HCT116 (cell line): ENCODE data around the gene KMO. TPM values are rescaled to one million over a fixed set of nuclear protein-coding genes. Genes with fewer than 3 reads are reported as not detected.

Source experiments
- ATAC-seq: fragments of 200-7000 bp; cut with Tn5 transposase; 2 replicates; pipeline ENCODE4 v1.9.1; 2020; ENCODE audit warnings: mild to moderate bottlenecking, moderate library complexity
- BruUV-seq: library from RNA; stranded (reverse); fragments of 400-500 nt; replicated peaks from 2 replicates; lab custom pipeline; 2021; lab: Mats Ljungman, UMichigan
- CTCF ChIA-PET: fragments of 300-600 bp; sonication (Branson Sonifier 250); formaldehyde crosslinking; loops from one replicate; lab custom pipeline; 2021; ENCODE audit warnings: antibody characterized with exemption; lab: Charles Lee
- POLR2A ChIA-PET: fragments of 300-600, 350-600 bp; sonication (Branson Sonifier 250); formaldehyde crosslinking; loops from one replicate; lab custom pipeline; 2021; ENCODE audit warnings: antibody characterized with exemption; lab: Charles Lee
- RAD21 ChIA-PET, 2 experiments: fragments of 300-600 bp; sonication (Branson Sonifier 250); formaldehyde crosslinking; loops; one replicate each; lab custom pipeline; 2023; ENCODE audit warnings: low total read pairs in 2 of 2; ENCODE audit not compliant: uncharacterized antibody in 2 of 2, unreplicated experiment in 2 of 2, low non-redundant PET in 1 of 2; lab: Charles Lee
- DNase-seq: peaks from one replicate; pipeline ENCODE4 v3.0.0-alpha.2; 2010; ENCODE audit warnings: low read depth, low spot score
- H2AFZ ChIP-seq: fragments of 200-600 bp; shearing (Covaris generic), sonication (generic); 2 replicates; pipeline ENCODE4 v1.6.1; 2017; ENCODE audit warnings: low read depth, mixed run types, mixed read lengths, antibody characterized with exemption, low read length; ENCODE audit not compliant: poor library complexity, severe bottlenecking
- H3K27ac ChIP-seq: 2 replicates; pipeline ENCODE4 v1.5.1; 2012; ENCODE audit warnings: low read depth, low read length
- H3K27me3 ChIP-seq: fragments of 200-600 bp; sonication (generic); 2 replicates; pipeline ENCODE4 v1.6.1; 2016; ENCODE audit warnings: mixed run types, low read length, mixed read lengths; ENCODE audit not compliant: insufficient read depth
- H3K36me3 ChIP-seq, 2 experiments: fragments of 200-500 bp in 1 of 2; fragments of 200-600 bp in 1 of 2; sonication (Bioruptor generic) in 1 of 2; sonication (generic) in 1 of 2; 2 replicates each; pipeline versions ENCODE4 v1.5.1 to v1.6.1; 2014 to 2016; ENCODE audit warnings: low read length in 2 of 2, inconsistent platforms in 1 of 2, mixed read lengths in 1 of 2, mixed run types in 1 of 2; ENCODE audit not compliant: insufficient read depth in 2 of 2, control insufficient read depth in 1 of 2
- H3K4me1 ChIP-seq, 2 experiments: fragments of 200-600 bp in 1 of 2; sonication (generic) in 1 of 2; 2 replicates each; pipeline versions ENCODE4 v1.5.1 to v1.6.1; 2012 to 2017; ENCODE audit warnings: low read length in 2 of 2, inconsistent platforms in 1 of 2, mild to moderate bottlenecking in 1 of 2, mixed read lengths in 1 of 2, mixed run types in 1 of 2, moderate library complexity in 1 of 2; ENCODE audit not compliant: insufficient read depth in 2 of 2, control insufficient read depth in 1 of 2
- H3K4me2 ChIP-seq: fragments of 200-600 bp; sonication (generic); 2 replicates; pipeline ENCODE4 v1.6.1; 2017; ENCODE audit warnings: mixed run types, low read length, mixed read lengths
- H3K4me3 ChIP-seq, 2 experiments: fragments of 200-600 bp in 1 of 2; sonication (generic) in 1 of 2; replicated peaks in 1 of 2; 2 replicates each; pipeline ENCODE4 v1.5.1; 2011 to 2016; ENCODE audit warnings: low read length in 2 of 2, control low read depth in 1 of 2, low read depth in 1 of 2, mild to moderate bottlenecking in 1 of 2, mixed read lengths in 1 of 2, mixed run types in 1 of 2
- H3K79me2 ChIP-seq: fragments of 200-600 bp; sonication (generic); 2 replicates; pipeline ENCODE4 v1.6.1; 2017; ENCODE audit warnings: mild to moderate bottlenecking, mixed run types, low read length, moderate library complexity, mixed read lengths; ENCODE audit not compliant: insufficient read depth
- H3K9ac ChIP-seq: fragments of 200-600 bp; sonication (generic); 2 replicates; pipeline ENCODE4 v1.6.1; 2016; ENCODE audit warnings: low read length, mixed read lengths
- H3K9me2 ChIP-seq: fragments of 200-600 bp; sonication (generic), shearing (Covaris generic); 2 replicates; pipeline ENCODE4 v1.6.1; 2017; ENCODE audit warnings: mixed run types, mild to moderate bottlenecking, moderate library complexity; ENCODE audit not compliant: insufficient read depth
- H3K9me3 ChIP-seq, 2 experiments: fragments of 200-500 bp in 1 of 2; fragments of 200-600 bp in 1 of 2; sonication (Bioruptor generic) in 1 of 2; sonication (generic) in 1 of 2; 2 replicates each; pipeline ENCODE4 v1.6.1; 2014 to 2017; ENCODE audit warnings: low read length in 2 of 2, mixed read lengths in 2 of 2, inconsistent platforms in 1 of 2, low read depth in 1 of 2, mild to moderate bottlenecking in 1 of 2, mixed run types in 1 of 2, moderate library complexity in 1 of 2; ENCODE audit not compliant: control insufficient read depth in 1 of 2, insufficient read depth in 1 of 2
- H4K20me1 ChIP-seq: fragments of 200-600 bp; sonication (generic), shearing (Covaris generic); 2 replicates; pipeline ENCODE4 v1.6.1; 2017; ENCODE audit warnings: mixed run types, mild to moderate bottlenecking, moderate library complexity; ENCODE audit not compliant: insufficient read depth
- CBX3 ChIP-seq: IDR thresholded peaks from 2 replicates; pipeline ENCODE4 v1.6.1; 2012; ENCODE audit warnings: low read depth
- EGR1 ChIP-seq: IDR thresholded peaks from 2 replicates; pipeline ENCODE4 v1.6.1; 2012; ENCODE audit warnings: low read depth
- FOSL1 ChIP-seq: IDR thresholded peaks from 2 replicates; pipeline ENCODE4 v1.6.1; 2012; ENCODE audit warnings: low read depth
- POLR2A ChIP-seq: IDR thresholded peaks from 2 replicates; pipeline ENCODE4 v1.7.0; 2011; ENCODE audit warnings: borderline replicate concordance; ENCODE audit not compliant: insufficient read depth, insufficient read length; ENCODE audit errors: extremely low read depth
- POLR2AphosphoS5 ChIP-seq: IDR thresholded peaks from 2 replicates; pipeline ENCODE4 v1.6.1; 2011; ENCODE audit warnings: mild to moderate bottlenecking, low read depth, low read length, moderate library complexity
- RAD21 ChIP-seq: IDR thresholded peaks from 2 replicates; pipeline ENCODE4 v1.6.1; 2012; ENCODE audit warnings: low read depth, mild to moderate bottlenecking
- REST ChIP-seq: IDR thresholded peaks from 2 replicates; pipeline ENCODE4 v1.6.1; 2012; ENCODE audit warnings: low read depth
- SP1 ChIP-seq: IDR thresholded peaks from 2 replicates; pipeline ENCODE4 v1.6.1; 2012; ENCODE audit warnings: low read depth
- SRF ChIP-seq: IDR thresholded peaks from 2 replicates; pipeline ENCODE4 v1.6.1; 2012; ENCODE audit warnings: low read depth
- TCF7L2 ChIP-seq: IDR thresholded peaks from 2 replicates; pipeline ENCODE4 v1.7.0; 2011; ENCODE audit warnings: borderline replicate concordance, inconsistent platforms; ENCODE audit not compliant: insufficient read depth, insufficient read length; ENCODE audit errors: extremely low read depth
- YY1 ChIP-seq: IDR thresholded peaks from 2 replicates; pipeline ENCODE4 v1.6.1; 2011; ENCODE audit warnings: low read length, low read depth, moderate library complexity, mild to moderate bottlenecking; ENCODE audit not compliant: insufficient replicate concordance; ENCODE audit errors: extremely low read depth
- ZFX ChIP-seq: fragments of 450-650 bp; IDR thresholded peaks from 2 replicates; pipeline ENCODE4 v1.6.1; 2017
- ZNF274 ChIP-seq: fragments of 200-500 bp; sonication (Bioruptor generic); IDR thresholded peaks from 2 replicates; pipeline ENCODE4 v1.6.1; 2014; ENCODE audit warnings: mild to moderate bottlenecking, low read depth, low read length, inconsistent platforms
- intact Hi-C: fragments of 100-400 bp; cut with micrococcal nuclease; formaldehyde crosslinking; loops from 2 replicates; pipeline ENCODE4 v1.10.0; 2022
- total RNA-seq: library from RNA; stranded (reverse); gene quantifications from one replicate; pipeline ENCODE4 v1.2.1, GENCODE V29; 2021; ENCODE audit not compliant: unreplicated experiment
- TF ChIP-seq, protein P1 (sequence below): IDR thresholded peaks from 2 replicates; pipeline ENCODE4 v1.6.1; 2011; ENCODE audit warnings: mild to moderate bottlenecking, low read length, moderate library complexity; ENCODE audit not compliant: insufficient replicate concordance; ENCODE audit errors: extremely low read depth

Gene KMO
- total RNA-seq, 1 experiment from 2014 or later: not detected

DNA sequence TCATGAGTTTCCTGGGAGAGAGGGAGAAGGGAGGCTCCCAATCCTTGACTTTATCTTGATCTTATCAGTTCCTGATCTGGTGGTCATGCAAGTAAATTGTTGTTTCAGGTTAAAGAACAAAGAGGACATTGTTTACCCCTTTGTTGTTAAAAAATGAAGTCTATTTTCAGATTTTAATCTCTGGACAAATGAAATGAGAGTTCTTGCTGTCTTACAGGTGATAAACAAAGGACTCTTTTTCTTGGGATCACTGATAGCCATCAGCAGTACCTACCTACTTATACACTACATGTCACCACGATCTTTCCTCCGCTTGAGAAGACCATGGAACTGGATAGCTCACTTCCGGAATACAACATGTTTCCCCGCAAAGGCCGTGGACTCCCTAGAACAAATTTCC, 59.6 kb downstream of the KMO start:
- DNase-seq (no peak), ATAC-seq (peak; percentile 52)
- Histone ChIP-seq H2AFZ (no peak overlapping the region), H3K4me1 (peaks cover 0 to 30% of the 10 kb centered on the region in 2 experiments; a peak in 2 of 4 replicates), H3K9me3 (no peaks in the 10 kb centered on the region), H3K9me2 (no peaks in the 10 kb centered on the region), H4K20me1 (no peaks in the 10 kb centered on the region), H3K4me3 (no peak overlapping the region), H3K27ac (no peak overlapping the region), H3K4me2 (peak overlapping the region; percentile 29), H3K27me3 (no peaks in the 10 kb centered on the region), H3K9ac (no peak overlapping the region), H3K36me3 (no peaks in the 10 kb centered on the region), H3K79me2 (no peaks in the 10 kb centered on the region)
- TF ChIP-seq YY1 (no peak), POLR2A (no peak), ZFX (no peak)
- ChIA-PET POLR2A (no interaction called here), CTCF (interaction anchor here (0.8 kb wide), 1 partner anchor 13 kb away, joined by 3 read pairs; no protein-coding TSS in a partner anchor), RAD21 (no interaction called here)
- intact Hi-C loops: no loop called here
- BruUV-seq: no TSS peak

DNA sequence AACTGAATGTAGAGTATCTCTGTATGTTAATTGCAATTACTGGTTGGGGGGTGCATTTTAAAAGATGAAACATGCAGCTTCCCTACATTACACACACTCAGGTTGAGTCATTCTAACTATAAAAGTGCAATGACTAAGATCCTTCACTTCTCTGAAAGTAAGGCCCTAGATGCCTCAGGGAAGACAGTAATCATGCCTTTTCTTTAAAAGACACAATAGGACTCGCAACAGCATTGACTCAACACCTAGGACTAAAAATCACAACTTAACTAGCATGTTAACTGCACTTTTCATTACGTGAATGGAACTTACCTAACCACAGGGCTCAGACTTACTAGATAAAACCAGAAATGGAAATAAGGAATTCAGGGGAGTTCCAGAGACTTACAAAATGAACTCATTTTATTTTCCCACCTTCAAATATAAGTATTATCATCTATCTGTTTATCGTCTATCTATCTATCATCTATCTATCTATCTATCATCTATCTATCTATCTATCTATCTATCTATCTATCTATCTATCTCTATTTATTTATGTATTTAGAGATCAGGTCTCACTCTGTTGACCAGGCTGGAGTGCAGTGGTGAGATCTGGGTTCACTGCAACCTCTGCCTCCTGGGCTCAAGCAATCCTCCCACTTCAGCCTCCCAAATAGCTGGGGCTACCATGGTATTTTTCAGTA, 60.2 kb downstream of the KMO start:
- ATAC-seq: peak; percentile 64
- ChIA-PET CTCF (interaction anchor here (0.8 kb wide), 1 partner anchor 13 kb away, joined by 3 read pairs; no protein-coding TSS in a partner anchor), POLR2A (no interaction called here), RAD21 (no interaction called here)
- Histone ChIP-seq H3K4me2 (peak overlapping the region; percentile 29), H3K9me2 (no peaks in the 10 kb centered on the region), H3K27me3 (no peaks in the 10 kb centered on the region), H3K9me3 (no peaks in the 10 kb centered on the region), H3K27ac (no peak overlapping the region), H3K9ac (no peak overlapping the region), H3K79me2 (no peaks in the 10 kb centered on the region), H3K4me1 (peaks cover 0 to 30% of the 10 kb centered on the region in 2 experiments; a peak in 2 of 4 replicates), H3K4me3 (no peak overlapping the region), H2AFZ (no peak overlapping the region), H4K20me1 (no peaks in the 10 kb centered on the region), H3K36me3 (no peaks in the 10 kb centered on the region)
- no TSS peak for BruUV-seq
- intact Hi-C loops: no loop called here
- peak; percentile 48 for DNase-seq
- TF ChIP-seq RAD21 (no peak), FOSL1 (peak; percentile 84), EGR1 (no peak), REST (no peak), TCF7L2 (no peak), CBX3 (peak; percentile 67; the same call in 1 of the 2 replicates), ZNF274 (no peak), POLR2AphosphoS5 (no peak), SRF (peak; percentile 55; the same call in 1 of the 2 replicates), SP1 (peak; percentile 56), POLR2A (no peak)
- TF ChIP-seq, protein P1, sequence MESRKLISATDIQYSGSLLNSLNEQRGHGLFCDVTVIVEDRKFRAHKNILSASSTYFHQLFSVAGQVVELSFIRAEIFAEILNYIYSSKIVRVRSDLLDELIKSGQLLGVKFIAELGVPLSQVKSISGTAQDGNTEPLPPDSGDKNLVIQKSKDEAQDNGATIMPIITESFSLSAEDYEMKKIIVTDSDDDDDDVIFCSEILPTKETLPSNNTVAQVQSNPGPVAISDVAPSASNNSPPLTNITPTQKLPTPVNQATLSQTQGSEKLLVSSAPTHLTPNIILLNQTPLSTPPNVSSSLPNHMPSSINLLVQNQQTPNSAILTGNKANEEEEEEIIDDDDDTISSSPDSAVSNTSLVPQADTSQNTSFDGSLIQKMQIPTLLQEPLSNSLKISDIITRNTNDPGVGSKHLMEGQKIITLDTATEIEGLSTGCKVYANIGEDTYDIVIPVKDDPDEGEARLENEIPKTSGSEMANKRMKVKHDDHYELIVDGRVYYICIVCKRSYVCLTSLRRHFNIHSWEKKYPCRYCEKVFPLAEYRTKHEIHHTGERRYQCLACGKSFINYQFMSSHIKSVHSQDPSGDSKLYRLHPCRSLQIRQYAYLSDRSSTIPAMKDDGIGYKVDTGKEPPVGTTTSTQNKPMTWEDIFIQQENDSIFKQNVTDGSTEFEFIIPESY: no peak
